Measurements from ENCODE around the gene FICD. TPM values are rescaled to one million over a fixed set of nuclear protein-coding genes. Genes with fewer than 3 reads are reported as not detected.

Gene FICD
- total RNA-seq, 1 donor from 2014 or later: 4.2 TPM

- no peak for DNase-seq
- no peak overlapping the region for H3K27ac ChIP-seq (replicated peaks)
- no peak overlapping the region for H3K4me3 ChIP-seq
- H3K9me3 ChIP-seq (replicated peaks): no peaks in the 10 kb centered on the region
- TF ChIP-seq CTCF (IDR thresholded peaks at IDR 0.05; ENCODE audit: borderline replicate concordance): no peak
- no peaks in the 10 kb centered on the region for H3K4me1 ChIP-seq
- H3K36me3 ChIP-seq: no peaks in the 10 kb centered on the region
- H3K27me3 ChIP-seq (ENCODE audit: low read depth): peaks cover 67% of the 10 kb centered on the region
- intact Hi-C loops (cut with micrococcal nuclease): no loop called here
These were observed 37.8 kb upstream of the FICD start for GRCh38 chr12:108477055-108477880.

GRCh38 chr12:108477881-108478259 lies 37.2 kb upstream of the FICD start:
- no peak for DNase-seq
- Histone ChIP-seq H3K4me3 (no peak overlapping the region), H3K27ac (replicated peaks) (no peak overlapping the region), H3K4me1 (no peaks in the 10 kb centered on the region), H3K9me3 (replicated peaks) (no peaks in the 10 kb centered on the region), H3K27me3 (ENCODE audit: low read depth) (peaks cover 65% of the 10 kb centered on the region), H3K36me3 (no peaks in the 10 kb centered on the region)
- intact Hi-C loops (cut with micrococcal nuclease): no loop called here
- no peak for TF ChIP-seq CTCF (IDR thresholded peaks at IDR 0.05; ENCODE audit: borderline replicate concordance)

- Histone ChIP-seq H3K36me3 (no peaks in the 10 kb centered on the region), H3K4me1 (no peaks in the 10 kb centered on the region), H3K4me3 (no peak overlapping the region), H3K9me3 (replicated peaks) (no peaks in the 10 kb centered on the region), H3K27ac (replicated peaks) (no peak overlapping the region), H3K27me3 (ENCODE audit: low read depth) (peaks cover 67% of the 10 kb centered on the region)
- intact Hi-C loops (cut with micrococcal nuclease): no loop called here
- no peak for DNase-seq
- TF ChIP-seq CTCF (IDR thresholded peaks at IDR 0.05; ENCODE audit: borderline replicate concordance): no peak
These were observed 36.4 kb upstream of the FICD start for GRCh38 chr12:108478611-108479206.

- no peak for TF ChIP-seq CTCF (IDR thresholded peaks at IDR 0.05; ENCODE audit: borderline replicate concordance)
- Histone ChIP-seq H3K9me3 (replicated peaks) (no peaks in the 10 kb centered on the region), H3K36me3 (no peaks in the 10 kb centered on the region), H3K4me1 (no peaks in the 10 kb centered on the region), H3K27me3 (ENCODE audit: low read depth) (peaks cover 68% of the 10 kb centered on the region), H3K4me3 (no peak overlapping the region), H3K27ac (replicated peaks) (no peak overlapping the region)
- intact Hi-C loops (cut with micrococcal nuclease): no loop called here
- no peak for DNase-seq
These were observed 35.6 kb upstream of the FICD start for GRCh38 chr12:108479364-108480070.

GRCh38 chr12:108482717-108483212 lies 32.3 kb upstream of the FICD start:
- DNase-seq: no peak
- H3K36me3 ChIP-seq: no peaks in the 10 kb centered on the region
- TF ChIP-seq CTCF (IDR thresholded peaks at IDR 0.05; ENCODE audit: borderline replicate concordance): no peak
- no peak overlapping the region for H3K27ac ChIP-seq (replicated peaks)
- H3K4me1 ChIP-seq: no peaks in the 10 kb centered on the region
- H3K9me3 ChIP-seq (replicated peaks): peaks cover 8% of the 10 kb centered on the region
- H3K27me3 ChIP-seq (ENCODE audit: low read depth): peaks cover 68% of the 10 kb centered on the region
- intact Hi-C loops (cut with micrococcal nuclease): no loop called here
- no peak overlapping the region for H3K4me3 ChIP-seq

Measured in left ventricle myocardium inferior (tissue), 1 donor.